Glomerular endothelial cell (primary cell): Measurements from ENCODE around the gene OXGR1. TPM values are rescaled to one million over a fixed set of nuclear protein-coding genes. Genes with fewer than 3 reads are reported as not detected.
"Not testable (repeated sequence)": the region's sequence is repeated elsewhere in the genome, so short reads cannot be mapped to it uniquely, and the experiment has no call there.

Source experiments
- DNase-seq: peaks from one replicate; pipeline ENCODE4 v3.0.0-alpha.2; 2011; ENCODE audit warnings: low read depth, low spot score; ENCODE audit errors: extremely low read depth
- total RNA-seq: library from RNA; depleted of rRNA; stranded (reverse); fragments of >200 nt; gene quantifications from 2 replicates; pipeline ENCODE4 v1.2.3, GENCODE V29; 2015

Gene OXGR1
- not detected in 2 replicates for total RNA-seq

- DNase-seq: no peak
Measured at GRCh38 chr13:96994017-96994857, at the start of gene OXGR1. Gene OXGR1 (minus strand): TSS chr13:96994476. CDS start chr13:96987759, 6,717 bp downstream.

GRCh38 chr13:97043302-97043701, 49.0 kb upstream of the OXGR1 start:
- peak; percentile 22 for DNase-seq

- DNase-seq: peak; percentile 47
Measured at GRCh38 chr13:97030705-97031452, 36.6 kb upstream of the OXGR1 start.

- peak; percentile 44 for DNase-seq
Measured at GRCh38 chr13:97028441-97029299, 34.4 kb upstream of the OXGR1 start.

GRCh38 chr13:97027162-97027554, 32.9 kb upstream of the OXGR1 start:
- no peak for DNase-seq

- peak; percentile 76 for DNase-seq
Measured at GRCh38 chr13:97026531-97027161, 32.4 kb upstream of the OXGR1 start.

- not testable (repeated sequence) for DNase-seq
Measured at GRCh38 chr13:97023812-97024211, 29.5 kb upstream of the OXGR1 start.

- DNase-seq: no peak
Measured at GRCh38 chr13:97023117-97023516, 28.8 kb upstream of the OXGR1 start.

GRCh38 chr13:97021241-97021640, 27.0 kb upstream of the OXGR1 start:
- no peak for DNase-seq

GRCh38 chr13:97020689-97021240, 26.5 kb upstream of the OXGR1 start:
- no peak for DNase-seq

GRCh38 chr13:97020194-97020593, 25.9 kb upstream of the OXGR1 start:
- DNase-seq: no peak

- no peak for DNase-seq
Measured at GRCh38 chr13:97019236-97019635, 25.0 kb upstream of the OXGR1 start.

- peak; percentile 55 for DNase-seq
Measured at GRCh38 chr13:97018029-97018819, 23.9 kb upstream of the OXGR1 start.

- no peak for DNase-seq
Measured at GRCh38 chr13:97017322-97017721, 23.0 kb upstream of the OXGR1 start.

- no peak for DNase-seq
Measured at GRCh38 chr13:97015661-97016350, 21.5 kb upstream of the OXGR1 start.

GRCh38 chr13:97012251-97013048, 18.2 kb upstream of the OXGR1 start:
- DNase-seq: no peak

- DNase-seq: no peak
Measured at GRCh38 chr13:97011446-97012131, 17.3 kb upstream of the OXGR1 start.
